GM13976 (cell line): ENCODE data around the gene OR1F1.
"Not testable (repeated sequence)": the region's sequence is repeated elsewhere in the genome, so short reads cannot be mapped to it uniquely, and the experiment has no call there.

Source experiments
- DNase-seq: peaks from one replicate; pipeline ENCODE4 v3.0.0; 2012; ENCODE audit warnings: low spot score
- CTCF ChIP-seq: IDR thresholded peaks from 2 replicates; pipeline ENCODE4 v1.5.1; 2012; ENCODE audit warnings: borderline replicate concordance, mild to moderate bottlenecking; ENCODE audit not compliant: insufficient read depth; ENCODE audit errors: extremely low read depth, missing control alignments, control extremely low read depth
- in situ Hi-C: fragments of 300-500 bp; cut with MboI; formaldehyde crosslinking; loops from one replicate; pipeline ENCODE4 v1.12.0; 2022; ENCODE audit warnings: low sequenced_read_pairs, mixed read lengths, inconsistent platforms; ENCODE audit not compliant: unreplicated experiment

The OR1F1 gene

GRCh38 chr16:3165111-3165822, 22.7 kb upstream of the OR1F1 start:
- no peak for TF ChIP-seq CTCF
- DNase-seq, result no peak
- in situ Hi-C loops, result no loop called here

- TF ChIP-seq CTCF, result no peak
Observed at GRCh38 chr16:3166505-3166886, 21.5 kb upstream of the OR1F1 start.

GRCh38 chr16:3168729-3169128, 19.3 kb upstream of the OR1F1 start:
- in situ Hi-C loops, result not testable (repeated sequence)

More at GRCh38 chr16:3166505-3166886, 21.5 kb upstream of the OR1F1 start:
- DNase-seq, result no peak
- in situ Hi-C loops, result no loop called here

GRCh38 chr16:3170440-3171180, 17.4 kb upstream of the OR1F1 start:
- no peak for TF ChIP-seq CTCF
- peak; percentile 54 for DNase-seq
- in situ Hi-C loops, result no loop called here

More at GRCh38 chr16:3168729-3169128, 19.3 kb upstream of the OR1F1 start:
- DNase-seq, result not testable (repeated sequence)

GRCh38 chr16:3171181-3171854, 16.7 kb upstream of the OR1F1 start:
- in situ Hi-C loops, result no loop called here
- no peak for TF ChIP-seq CTCF
- DNase-seq, result peak; percentile 77

GRCh38 chr16:3171855-3172593, 16.0 kb upstream of the OR1F1 start:
- in situ Hi-C loops, result no loop called here
- DNase-seq, result no peak

More at GRCh38 chr16:3171855-3172593, 16.0 kb upstream of the OR1F1 start:
- no peak for TF ChIP-seq CTCF
